Cerebellar nuclear complex (tissue), 1 donor: Measurements from ENCODE around the gene CNTN5.
"Not testable (repeated sequence)": the region's sequence is repeated elsewhere in the genome, so short reads cannot be mapped to it uniquely, and the experiment has no call there.

Experiments
- DNase-seq, 2 experiments: peaks; one replicate each; lab custom pipeline; 2025; lab: John Stamatoyannopoulos, UW

The CNTN5 gene

GRCh38 chr11:99773646-99774045 lies 752.9 kb downstream of the CNTN5 start:
- no peak for DNase-seq

DNA sequence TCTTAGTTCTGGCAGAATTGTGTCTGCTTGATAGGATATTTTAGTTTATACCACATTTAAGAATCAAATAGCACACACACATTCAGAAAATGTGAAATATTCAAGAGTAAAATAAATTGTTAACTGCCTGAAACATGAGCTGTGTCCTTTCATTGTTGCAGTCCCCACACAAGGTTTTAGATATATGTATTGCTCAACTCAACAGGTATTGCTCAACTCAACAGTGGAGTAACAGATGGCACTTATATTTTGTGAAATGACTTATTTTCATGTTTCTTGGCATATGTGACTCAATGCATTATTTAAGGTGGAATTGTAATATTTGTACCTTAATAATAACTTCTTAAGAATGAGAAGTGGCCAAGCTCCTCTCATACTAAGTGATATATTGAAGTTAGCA lies 760.3 kb downstream of the CNTN5 start:
- no peak for DNase-seq

DNA sequence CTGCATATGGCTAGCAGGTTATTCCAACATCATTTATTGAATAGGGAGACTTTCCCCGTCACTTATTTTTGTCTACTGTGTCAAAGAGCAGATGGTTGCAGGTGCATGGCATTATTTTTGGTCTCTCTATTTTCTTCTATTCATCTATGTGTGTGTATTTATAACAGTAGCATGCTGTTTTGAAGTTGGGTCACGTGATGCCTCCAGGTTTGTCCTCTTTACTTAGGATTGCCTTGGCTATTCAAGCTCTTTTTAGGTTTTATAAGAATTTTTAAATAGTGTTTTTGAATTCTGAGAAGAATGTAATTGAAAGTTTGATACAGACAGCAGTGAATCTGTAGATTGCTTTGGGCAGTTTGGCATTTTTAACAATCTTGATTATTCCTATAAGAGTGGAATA lies 770.6 kb downstream of the CNTN5 start:
- no peak for DNase-seq

DNA sequence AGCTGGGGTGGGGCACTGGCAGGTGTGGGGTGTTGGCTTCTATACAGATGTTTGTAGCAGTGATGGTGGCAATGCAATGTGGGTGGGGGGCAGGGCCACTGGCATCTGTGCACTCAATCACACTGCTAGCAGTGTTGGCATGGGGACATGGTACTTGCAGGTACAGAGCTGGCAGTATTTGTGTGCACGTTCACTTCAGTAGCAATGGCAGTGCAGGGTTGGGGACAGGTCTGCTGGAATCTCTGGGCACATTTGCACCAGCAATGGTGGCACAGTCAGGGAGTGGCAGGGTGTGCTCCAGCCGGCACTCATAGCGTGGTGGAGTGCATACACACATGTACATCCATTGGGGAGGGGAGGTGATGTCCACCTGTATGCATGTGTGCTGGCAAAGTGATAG lies 775.2 kb downstream of the CNTN5 start:
- DNase-seq, result no peak

GRCh38 chr11:99803501-99803900 lies 782.8 kb downstream of the CNTN5 start:
- DNase-seq, result no peak

DNA sequence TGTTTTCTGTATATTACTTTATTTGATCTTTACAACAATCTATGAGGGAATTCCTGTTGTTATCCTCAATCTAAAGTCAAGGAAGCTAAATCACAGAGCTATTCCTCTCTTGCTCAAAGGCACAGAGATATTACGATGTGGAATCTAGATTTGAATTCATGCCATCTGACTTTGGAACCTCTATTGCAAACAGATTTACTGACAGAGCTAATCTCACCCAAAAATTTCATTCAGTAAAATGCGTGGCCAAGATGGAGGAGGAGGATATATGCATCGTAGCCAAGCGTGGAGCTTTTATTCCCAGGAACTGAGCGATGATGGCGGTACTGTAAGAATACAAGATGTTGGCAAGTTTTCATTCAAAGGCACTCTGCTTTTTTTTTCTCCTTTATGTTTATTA lies 791.8 kb downstream of the CNTN5 start:
- DNase-seq, result no peak

DNA sequence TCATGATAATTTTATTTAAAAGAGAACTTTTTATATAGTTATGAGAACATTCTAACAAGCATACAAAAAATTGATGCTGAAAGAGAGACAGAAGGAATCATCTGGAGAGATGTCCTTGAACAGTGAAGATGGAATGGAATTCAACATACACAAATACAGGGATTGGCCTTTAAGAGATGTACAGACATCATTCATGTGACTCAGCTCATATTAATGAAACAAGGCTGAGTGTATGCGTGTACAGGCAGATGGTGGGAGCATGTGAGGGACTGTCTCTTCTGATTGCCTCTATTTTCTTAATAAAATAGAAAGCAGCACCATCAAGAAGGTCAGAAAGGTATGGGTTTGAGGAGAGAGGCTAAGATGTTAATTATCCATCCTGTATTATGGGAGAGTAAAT lies 793.3 kb downstream of the CNTN5 start:
- DNase-seq, result no peak

DNA sequence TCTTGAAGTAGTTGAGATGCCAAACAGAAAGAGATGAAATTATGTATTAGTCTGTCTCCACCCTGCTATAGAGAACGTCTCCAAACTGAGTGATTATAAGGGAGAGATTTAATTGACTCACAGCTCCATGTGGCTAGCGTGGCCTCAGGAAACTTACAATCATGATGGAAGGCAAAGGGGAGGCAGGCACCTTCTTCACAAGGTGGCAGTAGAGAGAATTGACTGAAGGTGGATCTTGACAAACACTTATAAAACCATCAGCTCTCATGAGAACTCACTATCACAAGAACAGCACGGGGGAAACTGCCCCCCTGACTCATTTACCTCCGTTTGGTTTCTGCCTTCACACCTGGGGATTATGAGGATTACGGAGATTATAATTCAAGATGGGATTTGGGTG lies 794.0 kb downstream of the CNTN5 start:
- no peak for DNase-seq

- no peak for DNase-seq
Measured at GRCh38 chr11:99818991-99819390, 798.2 kb downstream of the CNTN5 start.

- no peak for DNase-seq
Measured at GRCh38 chr11:99822846-99823565, 802.3 kb downstream of the CNTN5 start.

GRCh38 chr11:99836739-99837138 lies 816.0 kb downstream of the CNTN5 start:
- DNase-seq, result not testable (repeated sequence)

GRCh38 chr11:99841885-99842284 lies 821.1 kb downstream of the CNTN5 start:
- no peak for DNase-seq

- DNase-seq, result no peak
Measured at GRCh38 chr11:99865951-99866350, 845.2 kb downstream of the CNTN5 start.

DNA sequence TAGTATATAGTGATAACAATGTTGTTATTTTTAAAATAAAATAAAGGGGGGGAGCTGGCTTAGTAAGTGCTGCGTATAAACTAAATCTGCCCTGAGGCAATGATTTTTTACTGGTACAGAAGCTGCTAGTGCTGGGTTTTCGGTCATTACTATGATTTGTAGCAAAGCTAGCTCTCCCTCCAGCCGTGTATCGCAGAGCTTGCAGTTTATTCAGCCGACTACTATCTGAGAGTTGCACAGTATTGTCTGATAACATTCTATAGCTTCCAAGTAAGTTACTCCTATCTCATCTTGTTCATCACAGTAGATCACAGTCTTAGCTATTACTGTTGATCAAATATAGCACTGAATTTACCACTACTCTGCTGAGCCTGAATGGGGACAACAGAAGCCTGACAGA lies 860.9 kb downstream of the CNTN5 start:
- no peak for DNase-seq

DNA sequence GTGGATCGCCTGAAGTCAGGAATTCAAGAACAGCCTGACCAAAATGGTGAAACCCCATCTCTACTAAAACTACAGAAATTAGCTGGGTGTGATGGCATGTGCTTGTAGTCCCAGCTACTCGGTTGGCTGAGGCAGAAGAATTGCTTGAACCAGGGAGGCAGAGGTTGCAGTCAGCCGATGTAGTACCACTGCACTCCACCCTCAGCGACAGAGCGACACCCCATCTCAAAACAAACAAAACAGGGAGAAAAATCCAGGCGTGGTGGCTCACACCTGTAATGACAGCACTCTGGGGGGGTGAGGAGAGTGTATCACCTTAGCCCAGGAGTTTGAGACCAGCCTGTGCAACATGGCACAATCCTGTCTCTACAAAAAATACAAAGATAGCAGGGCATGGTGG lies 864.0 kb downstream of the CNTN5 start:
- DNase-seq, result no peak

GRCh38 chr11:99887481-99887880 lies 866.7 kb downstream of the CNTN5 start:
- DNase-seq, result no peak

GRCh38 chr11:99893811-99894210 lies 873.1 kb downstream of the CNTN5 start:
- no peak for DNase-seq

DNA sequence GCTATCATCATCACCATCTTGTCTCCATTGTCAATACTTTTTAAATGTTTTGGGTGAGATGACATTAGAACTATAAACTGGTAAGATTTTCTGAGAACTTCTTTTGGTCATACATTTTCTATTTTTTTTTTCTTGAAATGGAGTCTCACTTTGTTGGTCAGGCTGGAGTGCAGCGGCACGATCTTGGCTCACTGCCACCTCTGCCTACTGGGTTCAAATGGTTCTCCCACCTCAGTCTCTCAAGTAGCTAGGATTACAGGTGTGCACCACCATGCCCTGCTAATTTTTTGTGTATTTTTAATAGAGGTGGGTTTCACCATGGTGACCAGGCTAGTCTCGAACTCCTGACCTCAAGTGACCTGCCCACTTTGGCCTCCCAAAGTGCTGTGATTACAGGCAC lies 880.4 kb downstream of the CNTN5 start:
- no peak for DNase-seq

GRCh38 chr11:99911116-99911515 lies 890.4 kb downstream of the CNTN5 start:
- DNase-seq, result no peak

- DNase-seq, result no peak
Measured at GRCh38 chr11:99916078-99916477, 895.3 kb downstream of the CNTN5 start.

DNA sequence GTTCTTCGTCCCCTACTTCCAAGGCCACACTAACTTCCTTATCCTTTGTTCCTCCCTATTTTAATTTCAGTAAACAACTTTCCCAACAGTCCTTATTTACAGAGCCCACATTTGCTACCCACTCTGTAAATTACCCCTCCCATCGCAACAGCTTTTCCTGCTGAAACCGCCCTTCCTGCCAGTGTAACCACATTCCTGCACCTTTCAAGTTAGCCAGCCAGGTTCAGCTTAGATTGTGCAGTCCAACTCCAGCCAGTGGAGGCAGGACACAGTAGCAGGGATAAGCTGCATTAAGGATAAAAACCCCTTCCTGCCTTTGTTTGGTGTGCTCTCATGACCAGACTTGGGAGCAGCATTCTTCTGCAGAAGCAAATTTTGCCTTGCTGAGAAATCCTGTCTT lies 898.0 kb downstream of the CNTN5 start:
- DNase-seq, result no peak

DNA sequence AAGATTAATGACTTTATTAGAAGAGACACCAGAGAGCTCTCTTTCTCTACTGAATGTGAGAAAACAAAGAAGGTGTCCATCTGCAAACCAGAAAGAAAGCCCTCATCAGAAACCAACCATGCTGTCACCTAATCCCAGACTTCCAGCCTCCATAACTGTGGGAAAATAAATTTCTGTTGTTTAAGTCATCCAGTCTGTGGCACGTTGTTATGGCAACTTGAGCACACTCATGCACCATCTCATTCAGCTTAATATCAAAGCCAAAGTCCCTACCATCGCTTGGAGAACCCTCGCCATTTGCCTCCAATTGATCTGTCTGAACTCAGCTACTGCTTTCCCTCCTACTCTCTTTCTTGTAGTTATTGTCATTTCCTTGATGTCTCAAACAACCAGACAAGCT lies 900.2 kb downstream of the CNTN5 start:
- DNase-seq, result no peak

GRCh38 chr11:99925968-99926367 lies 905.2 kb downstream of the CNTN5 start:
- no peak for DNase-seq

DNA sequence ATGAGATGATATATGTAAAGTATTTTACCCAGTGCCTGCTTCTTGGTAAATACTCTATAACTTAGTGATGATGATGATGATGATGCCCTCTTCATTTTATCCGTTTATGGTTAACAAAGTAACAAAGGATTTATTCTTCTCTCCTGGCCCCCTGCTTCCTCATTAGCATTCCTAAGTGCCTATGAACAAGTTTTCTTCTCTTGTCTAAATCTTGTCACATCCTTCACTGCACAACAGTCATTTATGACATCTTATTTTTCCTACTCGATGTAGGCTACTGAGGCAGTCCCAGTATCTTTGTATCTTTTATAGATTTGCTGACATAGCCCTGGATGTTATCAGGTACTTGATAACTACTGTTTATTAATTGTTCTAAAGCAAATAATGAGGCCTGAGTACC lies 911.9 kb downstream of the CNTN5 start:
- DNase-seq, result no peak
